Measurements from ENCODE around the gene MLNR.

MLNR gene

GRCh38 chr13:49246850-49247642 is 26.9 kb downstream of the MLNR start:
- H3K27ac Mint-ChIP-seq = peak overlapping the region; percentile 97
- no peaks in the 10 kb centered on the region for H3K27me3 Mint-ChIP-seq
- peaks cover 21% of the 10 kb centered on the region for H3K4me1 Mint-ChIP-seq (ENCODE audit: low read depth)
- peaks cover 9% of the 10 kb centered on the region for H3K9me3 Mint-ChIP-seq
- peak overlapping the region; percentile 99 for H3K4me3 Mint-ChIP-seq
- intact Hi-C loops (cut with micrococcal nuclease) = no loop called here
- H3K36me3 Mint-ChIP-seq (ENCODE audit: low read depth) = peaks cover 18% of the 10 kb centered on the region

GRCh38 chr13:49247643-49248621 is 27.8 kb downstream of the MLNR start, which contains the start of gene CDADC1:
TSS of gene CDADC1 (plus strand) at chr13:49247925. CDS start at chr13:49248038, 113 bp downstream.
- Mint-ChIP-seq H3K4me1 (ENCODE audit: low read depth) (peaks cover 24% of the 10 kb centered on the region), H3K4me3 (peak within 1 kb of the TSS; percentile 99)

DNA sequence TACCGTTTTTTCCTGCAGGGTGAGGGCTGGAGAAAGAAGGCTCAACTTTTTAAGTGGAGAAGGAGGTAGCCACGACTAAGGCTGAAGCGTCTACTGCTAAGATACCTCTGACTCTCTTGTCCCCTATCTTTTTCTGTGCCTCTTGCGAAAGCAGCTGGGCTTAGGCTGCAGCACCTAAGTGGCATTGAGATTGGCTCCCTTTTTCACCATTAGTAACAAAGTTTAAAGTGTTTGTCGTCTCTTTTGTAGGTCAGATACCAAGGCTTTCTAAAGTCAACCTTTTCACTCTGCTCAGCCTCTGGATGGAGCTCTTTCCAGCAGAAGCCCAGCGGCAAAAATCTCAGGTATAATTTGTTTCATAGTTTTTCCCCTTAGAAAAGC is 28.5 kb downstream of the MLNR start:
- H3K4me3 Mint-ChIP-seq = peak overlapping the region; percentile 99
- intact Hi-C loops (cut with micrococcal nuclease) = no loop called here

More at GRCh38 chr13:49247643-49248621, 27.8 kb downstream of the MLNR start, which contains the start of gene CDADC1:
- peaks cover 18% of the 10 kb centered on the region for H3K36me3 Mint-ChIP-seq (ENCODE audit: low read depth)
- H3K9me3 Mint-ChIP-seq = peaks cover under 1% of the 10 kb centered on the region
- peak within 1 kb of the TSS; percentile 97 for H3K27ac Mint-ChIP-seq
- no peaks in the 10 kb centered on the region for H3K27me3 Mint-ChIP-seq
- intact Hi-C loops (cut with micrococcal nuclease) = no loop called here

GRCh38 chr13:49251326-49251725 is 31.2 kb downstream of the MLNR start:
- Mint-ChIP-seq H3K4me3 (no peak overlapping the region), H3K27me3 (no peaks in the 10 kb centered on the region), H3K4me1 (ENCODE audit: low read depth) (peaks cover 29% of the 10 kb centered on the region), H3K27ac (no peak overlapping the region), H3K36me3 (ENCODE audit: low read depth) (peaks cover 39% of the 10 kb centered on the region), H3K9me3 (no peaks in the 10 kb centered on the region)
- intact Hi-C loops (cut with micrococcal nuclease) = no loop called here

More for the DNA sequence above, 28.5 kb downstream of the MLNR start:
- H3K36me3 Mint-ChIP-seq (ENCODE audit: low read depth) = peaks cover 18% of the 10 kb centered on the region
- no peaks in the 10 kb centered on the region for H3K9me3 Mint-ChIP-seq
- no peaks in the 10 kb centered on the region for H3K27me3 Mint-ChIP-seq
- peaks cover 24% of the 10 kb centered on the region for H3K4me1 Mint-ChIP-seq (ENCODE audit: low read depth)
- H3K27ac Mint-ChIP-seq = peak overlapping the region; percentile 97

DNA sequence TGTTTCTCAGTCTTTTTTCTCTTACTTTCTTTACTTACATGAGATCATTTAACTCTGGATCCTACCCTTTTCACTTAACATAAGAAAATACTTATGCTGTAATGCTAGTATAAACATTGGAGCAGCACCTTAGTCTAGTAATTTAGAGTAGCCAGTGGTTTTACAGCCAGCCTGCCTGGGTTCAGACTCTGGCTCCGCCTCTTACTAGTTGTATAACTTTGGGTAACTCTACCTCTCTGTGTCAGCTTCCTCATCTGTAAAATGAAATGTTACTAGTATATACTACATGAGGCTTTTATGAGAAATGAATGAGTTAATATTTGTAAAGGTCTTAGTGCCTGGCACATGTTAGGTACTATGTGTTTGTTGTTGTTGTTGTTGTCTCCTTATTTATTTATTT is 33.2 kb downstream of the MLNR start:
- Mint-ChIP-seq H3K9me3 (no peaks in the 10 kb centered on the region), H3K27me3 (no peaks in the 10 kb centered on the region), H3K27ac (no peak overlapping the region), H3K4me1 (ENCODE audit: low read depth) (peaks cover 28% of the 10 kb centered on the region), H3K4me3 (no peak overlapping the region), H3K36me3 (ENCODE audit: low read depth) (peaks cover 36% of the 10 kb centered on the region)
- intact Hi-C loops (cut with micrococcal nuclease) = no loop called here

DNA sequence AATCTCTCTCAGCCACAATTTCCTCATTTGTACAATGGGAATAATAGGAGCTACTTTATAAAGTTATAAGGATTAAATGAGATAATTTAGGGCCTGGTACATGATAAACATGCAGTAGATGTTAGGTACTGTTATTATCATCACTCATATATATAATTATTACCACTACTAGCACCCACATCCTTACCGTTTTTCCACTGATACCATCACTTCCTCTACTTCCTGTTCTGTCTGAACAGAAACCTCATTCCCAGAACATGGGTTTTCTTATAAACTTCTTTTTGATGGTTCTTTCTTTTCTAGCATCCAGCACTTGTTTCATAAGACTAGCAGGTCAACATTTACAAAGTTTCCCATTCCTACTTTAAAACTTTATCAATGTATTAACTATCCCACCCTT is 33.9 kb downstream of the MLNR start:
- Mint-ChIP-seq H3K27ac (no peak overlapping the region), H3K4me3 (no peak overlapping the region), H3K4me1 (ENCODE audit: low read depth) (peaks cover 21% of the 10 kb centered on the region), H3K27me3 (no peaks in the 10 kb centered on the region), H3K36me3 (ENCODE audit: low read depth) (peaks cover 34% of the 10 kb centered on the region), H3K9me3 (no peaks in the 10 kb centered on the region)
- intact Hi-C loops (cut with micrococcal nuclease) = no loop called here

GRCh38 chr13:49256841-49257240 is 36.7 kb downstream of the MLNR start:
- no peaks in the 10 kb centered on the region for H3K27me3 Mint-ChIP-seq
- H3K36me3 Mint-ChIP-seq (ENCODE audit: low read depth) = peaks cover 53% of the 10 kb centered on the region
- no peak overlapping the region for H3K4me3 Mint-ChIP-seq
- intact Hi-C loops (cut with micrococcal nuclease) = no loop called here
- no peak overlapping the region for H3K27ac Mint-ChIP-seq
- H3K9me3 Mint-ChIP-seq = no peaks in the 10 kb centered on the region
- H3K4me1 Mint-ChIP-seq (ENCODE audit: low read depth) = peaks cover 14% of the 10 kb centered on the region

- Mint-ChIP-seq H3K27ac (peak overlapping the region; percentile 76), H3K4me3 (peak overlapping the region; percentile 60), H3K9me3 (no peaks in the 10 kb centered on the region), H3K36me3 (ENCODE audit: low read depth) (peaks cover 53% of the 10 kb centered on the region), H3K4me1 (ENCODE audit: low read depth) (peaks cover 10% of the 10 kb centered on the region), H3K27me3 (no peaks in the 10 kb centered on the region)
- intact Hi-C loops (cut with micrococcal nuclease) = no loop called here
Observed at GRCh38 chr13:49258089-49258796, 38.1 kb downstream of the MLNR start.

GRCh38 chr13:49259586-49259985 is 39.4 kb downstream of the MLNR start:
- Mint-ChIP-seq H3K4me1 (ENCODE audit: low read depth) (peaks cover 5% of the 10 kb centered on the region), H3K36me3 (ENCODE audit: low read depth) (peaks cover 49% of the 10 kb centered on the region), H3K9me3 (no peaks in the 10 kb centered on the region), H3K4me3 (no peak overlapping the region), H3K27me3 (no peaks in the 10 kb centered on the region), H3K27ac (no peak overlapping the region)
- intact Hi-C loops (cut with micrococcal nuclease) = no loop called here

- H3K27me3 Mint-ChIP-seq = no peaks in the 10 kb centered on the region
- no peak overlapping the region for H3K27ac Mint-ChIP-seq
- H3K4me3 Mint-ChIP-seq = no peak overlapping the region
- peaks cover 44% of the 10 kb centered on the region for H3K36me3 Mint-ChIP-seq (ENCODE audit: low read depth)
- H3K9me3 Mint-ChIP-seq = no peaks in the 10 kb centered on the region
- no peaks in the 10 kb centered on the region for H3K4me1 Mint-ChIP-seq (ENCODE audit: low read depth)
- intact Hi-C loops (cut with micrococcal nuclease) = no loop called here
Observed at GRCh38 chr13:49262634-49263033, 42.5 kb downstream of the MLNR start.

DNA sequence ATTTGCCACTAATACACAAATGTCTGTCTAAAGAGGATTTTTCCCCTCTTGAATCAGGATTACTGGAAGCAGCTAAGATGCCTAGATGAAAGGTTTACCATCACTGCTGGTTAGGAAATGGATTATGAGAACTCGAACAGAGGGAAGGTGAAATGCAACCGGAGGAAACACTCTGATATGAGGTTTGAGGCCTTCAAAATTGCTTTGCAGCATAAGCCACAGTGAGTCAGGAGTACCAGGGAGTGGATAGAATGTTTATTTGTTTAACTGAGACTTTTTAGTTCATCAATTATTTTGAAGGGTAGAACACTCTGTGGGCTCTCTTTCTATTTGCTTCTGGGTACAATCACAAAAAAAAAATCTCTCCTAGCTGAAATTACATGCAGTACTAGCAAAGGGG is 45.7 kb downstream of the MLNR start:
- intact Hi-C loops (cut with micrococcal nuclease) = no loop called here
- peaks cover 50% of the 10 kb centered on the region for H3K36me3 Mint-ChIP-seq (ENCODE audit: low read depth)
- no peaks in the 10 kb centered on the region for H3K27me3 Mint-ChIP-seq
- H3K4me1 Mint-ChIP-seq (ENCODE audit: low read depth) = no peaks in the 10 kb centered on the region
- no peak overlapping the region for H3K4me3 Mint-ChIP-seq
- no peaks in the 10 kb centered on the region for H3K9me3 Mint-ChIP-seq
- H3K27ac Mint-ChIP-seq = no peak overlapping the region

GRCh38 chr13:49271264-49271663 is 51.1 kb downstream of the MLNR start:
- intact Hi-C loops (cut with micrococcal nuclease) = no loop called here
- H3K27ac Mint-ChIP-seq = no peak overlapping the region

More at GRCh38 chr13:49271264-49271663, 51.1 kb downstream of the MLNR start:
- no peak overlapping the region for H3K4me3 Mint-ChIP-seq
- H3K9me3 Mint-ChIP-seq = no peaks in the 10 kb centered on the region
- no peaks in the 10 kb centered on the region for H3K4me1 Mint-ChIP-seq (ENCODE audit: low read depth)
- peaks cover 37% of the 10 kb centered on the region for H3K36me3 Mint-ChIP-seq (ENCODE audit: low read depth)
- H3K27me3 Mint-ChIP-seq = no peaks in the 10 kb centered on the region

Measured in dendritic cell treated with granulocyte-macrophage colony-stimulating factor and Interleukin-4, amounts not matched to agents 40 ng/mL and 50 ng/mL, for 4 days (primary cell).